Endothelial cell of umbilical vein (primary cell): ENCODE results near the gene PIK3C2G.

Experiments used
- EZH2 ChIP-seq: IDR thresholded peaks from 2 replicates; pipeline ENCODE4 v1.6.1; 2012; ENCODE audit warnings: borderline replicate concordance, low read depth, mild to moderate bottlenecking, moderate library complexity, low read length, inconsistent platforms; ENCODE audit not compliant: severe bottlenecking
- FOS ChIP-seq: IDR thresholded peaks from 2 replicates; pipeline ENCODE4 v1.6.1; 2011; ENCODE audit warnings: mild to moderate bottlenecking, low read length, moderate library complexity, borderline replicate concordance; ENCODE audit not compliant: insufficient read depth
- GATA2 ChIP-seq: IDR thresholded peaks from 2 replicates; pipeline ENCODE4 v1.7.0; 2011; ENCODE audit warnings: low read depth, mild to moderate bottlenecking, moderate library complexity, mixed read lengths, low read length; ENCODE audit not compliant: insufficient read length, insufficient read depth
- JUN ChIP-seq: IDR thresholded peaks from 2 replicates; pipeline ENCODE4 v1.6.1; 2011; ENCODE audit warnings: borderline replicate concordance, low read depth; ENCODE audit not compliant: insufficient read length, insufficient read depth
- MAX ChIP-seq: IDR thresholded peaks from 2 replicates; pipeline ENCODE4 v1.6.1; 2011; ENCODE audit not compliant: insufficient read depth, insufficient read length
- MYC ChIP-seq: IDR thresholded peaks from one replicate; pipeline ENCODE4 v1.6.1; 2011; ENCODE audit warnings: mild to moderate bottlenecking, low read depth, low read length
- POLR2A ChIP-seq: IDR thresholded peaks from 2 replicates; pipeline ENCODE4 v1.6.1; 2012; ENCODE audit warnings: low read depth, mild to moderate bottlenecking, control low read depth, low read length
- POLR2AphosphoS5 ChIP-seq: IDR thresholded peaks from 2 replicates; pipeline ENCODE4 v1.6.1; 2012; ENCODE audit warnings: low read depth, mild to moderate bottlenecking, control low read depth, low read length, moderate library complexity; ENCODE audit not compliant: insufficient read depth
- TF ChIP-seq, protein P1 (sequence below), 2 donors: IDR thresholded peaks; 1 replicate in 1 of 2; 2 replicates in 1 of 2; pipeline ENCODE4 v1.5.1; 2011; ENCODE audit warnings: low read length in 2 of 2, mild to moderate bottlenecking in 2 of 2, moderate library complexity in 2 of 2, control low read depth in 1 of 2, inconsistent platforms in 1 of 2, low read depth in 1 of 2; ENCODE audit not compliant: insufficient read depth in 1 of 2; ENCODE audit errors: extremely low read depth in 1 of 2

- TF ChIP-seq, protein P1, sequence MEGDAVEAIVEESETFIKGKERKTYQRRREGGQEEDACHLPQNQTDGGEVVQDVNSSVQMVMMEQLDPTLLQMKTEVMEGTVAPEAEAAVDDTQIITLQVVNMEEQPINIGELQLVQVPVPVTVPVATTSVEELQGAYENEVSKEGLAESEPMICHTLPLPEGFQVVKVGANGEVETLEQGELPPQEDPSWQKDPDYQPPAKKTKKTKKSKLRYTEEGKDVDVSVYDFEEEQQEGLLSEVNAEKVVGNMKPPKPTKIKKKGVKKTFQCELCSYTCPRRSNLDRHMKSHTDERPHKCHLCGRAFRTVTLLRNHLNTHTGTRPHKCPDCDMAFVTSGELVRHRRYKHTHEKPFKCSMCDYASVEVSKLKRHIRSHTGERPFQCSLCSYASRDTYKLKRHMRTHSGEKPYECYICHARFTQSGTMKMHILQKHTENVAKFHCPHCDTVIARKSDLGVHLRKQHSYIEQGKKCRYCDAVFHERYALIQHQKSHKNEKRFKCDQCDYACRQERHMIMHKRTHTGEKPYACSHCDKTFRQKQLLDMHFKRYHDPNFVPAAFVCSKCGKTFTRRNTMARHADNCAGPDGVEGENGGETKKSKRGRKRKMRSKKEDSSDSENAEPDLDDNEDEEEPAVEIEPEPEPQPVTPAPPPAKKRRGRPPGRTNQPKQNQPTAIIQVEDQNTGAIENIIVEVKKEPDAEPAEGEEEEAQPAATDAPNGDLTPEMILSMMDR (IDR thresholded peaks at IDR 0.05; ENCODE audit: extremely low read depth in 1 of 2, insufficient read depth in 1 of 2, low read depth in 1 of 2, low read length in 2 of 2): no peak
- TF ChIP-seq POLR2A (no peak), FOS (no peak), POLR2AphosphoS5 (no peak), MAX (no peak), EZH2 (no peak), MYC (no peak), GATA2 (no peak), JUN (no peak)
Observed at GRCh38 chr12:18415227-18415626, 153.9 kb downstream of the PIK3C2G start.
